Measurements from ENCODE around the gene ELN. TPM values are rescaled to one million over a fixed set of nuclear protein-coding genes. Genes with fewer than 3 reads are reported as not detected.

Gene ELN
- total RNA-seq, 1 donor from 2014 or later, result not detected

GRCh38 chr7:74083928-74084721 is 56.2 kb downstream of the ELN start:
- DNase-seq (ENCODE audit: low read depth), result no peak
- H3K36me3 ChIP-seq (ENCODE audit: control insufficient read depth, insufficient read depth, low read length), result peaks cover 5% of the 10 kb centered on the region
- TF ChIP-seq CTCF (IDR thresholded peaks at IDR 0.05; ENCODE audit: insufficient read depth, low read length, poor library complexity, severe bottlenecking), result no peak

DNA sequence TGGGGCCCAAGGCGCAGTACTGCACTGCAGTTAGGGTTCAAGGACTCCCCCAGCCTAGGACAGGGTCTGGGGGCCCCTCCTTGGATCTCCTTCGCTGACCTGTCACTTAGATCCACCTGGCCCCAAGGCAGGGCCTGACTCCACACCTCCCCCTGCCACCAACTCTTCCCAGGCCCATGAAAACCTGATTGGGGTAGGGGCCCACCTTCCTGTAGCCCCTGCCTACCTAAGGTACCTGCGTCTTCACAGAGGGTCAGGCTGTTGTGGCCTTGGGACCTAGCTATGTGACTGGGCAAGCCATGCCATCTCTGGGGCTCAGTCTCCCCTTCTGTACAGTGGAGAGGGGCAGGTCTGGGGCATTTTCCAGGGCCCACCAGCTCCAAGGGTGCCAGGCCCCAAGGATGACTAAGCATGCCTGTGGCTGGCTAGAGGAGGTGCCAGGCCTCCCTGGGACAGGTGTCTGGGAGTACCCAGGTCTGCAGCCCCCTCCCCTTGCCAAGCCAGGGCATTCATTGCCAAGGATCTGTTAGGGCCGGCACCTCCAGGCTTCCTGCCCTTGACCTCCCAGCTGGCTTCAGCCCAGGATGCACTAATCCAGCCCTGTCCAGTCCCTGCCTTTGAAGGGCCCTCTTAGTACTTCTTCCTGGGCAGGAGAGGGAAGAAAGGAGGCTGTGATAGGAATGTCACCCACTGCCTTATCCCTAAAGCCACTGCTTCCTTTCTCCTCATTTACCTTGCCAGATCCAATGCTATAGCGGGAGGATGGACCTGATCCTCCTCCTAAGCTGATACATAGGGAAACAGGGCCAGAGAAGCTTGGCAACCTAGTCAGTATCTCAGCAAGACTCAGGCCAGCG is 57.0 kb downstream of the ELN start:
- Histone ChIP-seq H3K4me3 (ENCODE audit: low read depth, low read length) (peak overlapping the region; percentile 77), H3K36me3 (ENCODE audit: control insufficient read depth, insufficient read depth, low read length) (peaks cover 5% of the 10 kb centered on the region), H3K27me3 (ENCODE audit: control insufficient read depth, insufficient read depth, low read length) (no peaks in the 10 kb centered on the region)
- no peak for TF ChIP-seq CTCF (IDR thresholded peaks at IDR 0.05; ENCODE audit: insufficient read depth, low read length, poor library complexity, severe bottlenecking)
- no peak for DNase-seq (ENCODE audit: low read depth)

More at GRCh38 chr7:74083928-74084721, 56.2 kb downstream of the ELN start:
- Histone ChIP-seq H3K27me3 (ENCODE audit: control insufficient read depth, insufficient read depth, low read length) (no peaks in the 10 kb centered on the region), H3K4me3 (ENCODE audit: low read depth, low read length) (peak overlapping the region; percentile 77)

DNA sequence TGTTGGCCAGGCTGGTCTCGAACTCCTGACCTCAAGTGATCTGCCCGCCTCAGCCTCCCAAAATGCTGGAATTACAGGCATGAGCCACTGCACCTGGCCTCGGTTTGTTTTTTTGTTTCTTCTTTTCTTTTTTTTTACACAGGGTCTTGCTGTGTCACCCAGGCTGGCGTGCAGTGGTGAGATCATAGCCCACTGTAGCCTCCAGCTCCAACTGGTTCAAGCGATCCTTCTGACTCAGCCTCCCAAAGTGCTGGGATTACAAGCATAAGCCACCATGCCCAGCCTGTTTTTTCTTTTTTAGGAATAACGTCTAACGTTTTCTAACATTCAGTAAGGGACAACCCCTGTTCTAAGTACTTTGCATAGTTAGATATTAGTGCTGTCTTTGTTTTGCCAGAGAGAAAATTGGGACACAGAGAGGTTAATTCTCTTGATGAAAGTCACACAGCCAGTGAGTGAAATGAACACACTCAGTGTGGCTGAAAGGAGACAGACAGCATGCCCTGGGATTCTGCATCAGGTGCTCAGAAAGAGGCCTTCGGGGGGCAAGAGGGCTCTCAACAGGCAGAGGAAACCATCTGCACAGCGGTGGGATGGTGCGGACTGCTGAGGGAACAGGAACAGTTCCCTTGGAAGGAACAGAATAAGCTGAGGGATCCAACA is 59.9 kb downstream of the ELN start:
- TF ChIP-seq CTCF (IDR thresholded peaks at IDR 0.05; ENCODE audit: insufficient read depth, low read length, poor library complexity, severe bottlenecking), result no peak
- Histone ChIP-seq H3K36me3 (ENCODE audit: control insufficient read depth, insufficient read depth, low read length) (peaks cover 5% of the 10 kb centered on the region), H3K4me3 (ENCODE audit: low read depth, low read length) (no peak overlapping the region), H3K27me3 (ENCODE audit: control insufficient read depth, insufficient read depth, low read length) (no peaks in the 10 kb centered on the region)
- DNase-seq (ENCODE audit: low read depth), result no peak

GRCh38 chr7:74092321-74092963 is 64.5 kb downstream of the ELN start:
- Histone ChIP-seq H3K36me3 (ENCODE audit: control insufficient read depth, insufficient read depth, low read length) (peaks cover 6% of the 10 kb centered on the region), H3K27me3 (ENCODE audit: control insufficient read depth, insufficient read depth, low read length) (no peaks in the 10 kb centered on the region), H3K4me3 (ENCODE audit: low read depth, low read length) (no peak overlapping the region)
- DNase-seq (ENCODE audit: low read depth), result no peak
- TF ChIP-seq CTCF (IDR thresholded peaks at IDR 0.05; ENCODE audit: insufficient read depth, low read length, poor library complexity, severe bottlenecking), result no peak

- no peak for DNase-seq (ENCODE audit: low read depth)
- Histone ChIP-seq H3K4me3 (ENCODE audit: low read depth, low read length) (no peak overlapping the region), H3K27me3 (ENCODE audit: control insufficient read depth, insufficient read depth, low read length) (no peaks in the 10 kb centered on the region), H3K36me3 (ENCODE audit: control insufficient read depth, insufficient read depth, low read length) (peaks cover 6% of the 10 kb centered on the region)
- no peak for TF ChIP-seq CTCF (IDR thresholded peaks at IDR 0.05; ENCODE audit: insufficient read depth, low read length, poor library complexity, severe bottlenecking)
These were observed 65.0 kb downstream of the ELN start for GRCh38 chr7:74092964-74093471.

All from kidney epithelial cell (primary cell).